ENCODE results near the gene CYFIP1.

CYFIP1 gene

GRCh38 chr15:22968366-22968765 lies 11.8 kb downstream of the CYFIP1 start:
- no peak for DNase-seq (ENCODE audit: low read depth in 2 of 2)

DNA sequence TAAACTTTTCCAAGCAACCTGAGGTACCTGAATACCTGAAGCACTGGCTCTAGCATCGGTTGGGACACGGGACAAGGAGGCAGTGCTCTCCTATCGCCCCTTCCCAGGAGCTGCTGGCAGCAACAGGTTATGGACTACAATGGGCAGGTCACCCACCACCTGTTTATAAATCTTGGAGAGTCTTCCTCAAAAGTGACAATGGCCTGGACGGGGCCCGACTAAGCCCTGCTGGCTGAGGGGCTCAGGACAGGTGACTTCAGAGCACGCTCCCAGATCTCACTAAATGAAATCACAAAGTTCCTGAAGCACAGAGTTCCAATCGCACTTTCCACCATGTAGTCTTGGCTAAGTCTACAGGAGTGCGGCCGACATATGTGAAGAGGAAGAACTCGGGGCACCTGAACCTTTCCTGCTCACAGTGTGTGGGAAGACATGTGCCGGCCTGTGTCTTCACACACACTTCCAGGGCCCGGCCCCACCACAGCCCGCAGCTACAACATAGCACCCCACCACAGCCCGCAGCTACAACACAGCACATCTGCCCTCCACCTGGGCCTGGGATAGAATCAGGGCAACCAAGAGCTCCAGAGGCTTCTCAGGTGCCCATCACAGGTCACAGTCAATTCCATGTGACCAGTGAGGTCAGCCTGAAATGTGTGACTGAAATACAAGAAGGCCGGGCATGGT lies 12.9 kb downstream of the CYFIP1 start:
- no peak for DNase-seq (ENCODE audit: low read depth in 2 of 2)

DNA sequence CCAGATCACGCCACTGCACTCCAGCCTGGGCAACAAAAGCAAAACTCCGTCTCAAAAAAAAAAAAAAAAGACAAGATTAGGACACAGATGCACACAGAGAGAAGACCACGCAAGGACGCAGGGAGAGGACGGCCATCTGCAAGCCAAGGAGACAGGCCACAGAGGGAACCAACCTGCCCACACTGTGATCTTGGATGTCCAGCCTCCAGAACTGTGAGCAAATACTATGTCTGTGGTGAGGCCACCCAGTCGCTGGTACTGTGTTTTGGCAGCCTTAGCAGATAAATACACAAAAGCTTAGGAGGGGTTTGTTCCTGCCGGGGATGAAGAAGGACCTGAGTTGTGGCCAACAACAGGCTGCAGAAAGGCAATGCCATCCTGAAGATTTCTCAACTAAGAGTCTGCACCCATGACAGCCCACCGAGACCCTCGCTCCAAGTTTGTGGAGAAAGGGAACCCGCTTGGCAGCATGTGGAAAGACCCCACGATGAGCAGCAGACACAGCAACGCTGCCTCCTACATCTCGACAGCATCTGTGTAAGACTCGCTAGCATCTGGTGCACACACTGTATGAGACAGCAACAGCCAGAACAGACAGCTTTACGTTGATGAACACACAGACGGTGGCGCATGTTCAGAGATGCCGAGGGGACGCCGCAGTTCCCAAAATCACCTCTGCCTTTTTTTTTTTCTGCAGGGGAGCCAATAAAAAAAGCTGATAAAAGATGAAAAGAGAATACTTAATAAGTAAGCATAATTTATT lies 13.7 kb downstream of the CYFIP1 start:
- no peak for DNase-seq (ENCODE audit: low read depth in 2 of 2)

- DNase-seq (ENCODE audit: low read depth in 2 of 2): no peak
Observed at GRCh38 chr15:22963641-22964040, 16.5 kb downstream of the CYFIP1 start.

DNA sequence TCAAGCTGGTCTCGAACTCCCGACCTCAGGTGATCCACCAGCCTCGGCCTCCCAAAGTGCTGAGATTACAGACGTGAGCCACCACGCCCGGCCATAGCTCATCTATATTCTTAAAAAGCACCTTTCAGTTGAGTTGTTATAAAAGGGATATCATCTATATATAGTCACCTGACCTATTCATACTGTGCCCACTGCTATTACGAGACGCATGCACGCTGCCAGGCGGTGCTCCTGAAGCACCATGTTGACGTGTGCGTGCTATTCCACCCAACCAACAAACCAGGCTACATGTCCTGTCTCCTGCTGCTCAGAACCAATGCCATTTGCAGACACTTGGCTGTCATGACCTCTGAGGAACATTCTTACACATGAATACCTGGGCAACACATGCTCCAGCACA lies 17.6 kb downstream of the CYFIP1 start:
- DNase-seq (ENCODE audit: low read depth in 2 of 2): no peak

DNA sequence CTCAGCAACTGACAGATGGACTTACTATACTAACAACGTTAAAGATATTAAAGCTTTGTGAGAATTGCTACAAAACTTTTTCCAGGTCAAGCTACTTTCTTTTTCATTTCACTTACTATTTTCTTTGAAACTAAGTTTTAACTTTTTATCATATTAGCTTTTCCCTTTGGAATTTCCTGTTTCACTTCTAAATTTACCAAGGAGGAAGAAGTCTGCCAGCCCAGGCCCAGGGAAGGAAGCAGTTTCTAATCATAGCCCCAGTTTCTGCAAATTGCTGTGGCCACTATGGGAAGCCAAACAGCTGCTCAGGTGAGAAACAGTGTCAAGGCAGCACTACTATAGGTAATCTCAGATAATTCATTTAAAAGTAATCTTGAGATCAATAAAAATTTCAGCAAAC lies 18.4 kb downstream of the CYFIP1 start:
- DNase-seq (ENCODE audit: low read depth in 2 of 2): no peak

DNA sequence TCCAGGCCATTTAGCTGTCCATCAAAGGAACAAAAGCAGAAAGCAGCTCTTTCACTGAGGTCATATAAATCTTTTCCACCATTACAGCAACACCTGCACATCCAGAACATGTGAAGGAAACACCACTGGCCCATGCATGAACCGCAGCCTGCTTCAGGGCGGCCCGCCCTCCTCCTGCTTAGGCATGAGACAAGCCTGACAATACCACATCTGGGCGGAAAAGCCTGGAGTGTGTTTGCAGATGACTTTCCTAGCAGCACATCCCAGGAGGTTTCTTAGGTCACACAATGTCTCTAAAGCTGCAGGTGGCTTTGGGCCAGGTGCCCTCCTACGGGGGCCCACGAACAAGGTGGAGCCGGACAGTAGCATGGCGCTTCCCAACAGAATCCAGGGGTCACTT lies 19.6 kb downstream of the CYFIP1 start:
- no peak for DNase-seq (ENCODE audit: low read depth in 2 of 2)

DNA sequence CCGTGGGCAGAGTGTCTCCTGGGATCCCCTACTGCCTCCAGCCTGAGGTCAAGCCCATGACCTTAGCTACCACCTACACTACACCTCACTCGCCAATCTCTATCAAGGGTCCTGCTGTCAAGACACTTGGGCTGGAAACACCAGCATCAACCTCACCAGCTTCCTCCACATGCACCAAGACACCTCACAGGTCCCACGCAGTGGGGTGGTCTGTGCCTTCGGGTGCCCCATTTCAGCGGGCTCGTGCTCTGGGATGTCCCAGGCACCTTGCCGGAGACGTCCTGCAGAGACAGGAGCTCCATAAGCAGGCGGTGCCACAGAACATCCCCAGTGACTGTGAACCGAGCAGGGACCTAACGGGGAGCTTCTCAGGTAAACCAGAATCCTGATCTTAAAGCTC lies 20.0 kb downstream of the CYFIP1 start:
- no peak for DNase-seq (ENCODE audit: low read depth in 2 of 2)

DNA sequence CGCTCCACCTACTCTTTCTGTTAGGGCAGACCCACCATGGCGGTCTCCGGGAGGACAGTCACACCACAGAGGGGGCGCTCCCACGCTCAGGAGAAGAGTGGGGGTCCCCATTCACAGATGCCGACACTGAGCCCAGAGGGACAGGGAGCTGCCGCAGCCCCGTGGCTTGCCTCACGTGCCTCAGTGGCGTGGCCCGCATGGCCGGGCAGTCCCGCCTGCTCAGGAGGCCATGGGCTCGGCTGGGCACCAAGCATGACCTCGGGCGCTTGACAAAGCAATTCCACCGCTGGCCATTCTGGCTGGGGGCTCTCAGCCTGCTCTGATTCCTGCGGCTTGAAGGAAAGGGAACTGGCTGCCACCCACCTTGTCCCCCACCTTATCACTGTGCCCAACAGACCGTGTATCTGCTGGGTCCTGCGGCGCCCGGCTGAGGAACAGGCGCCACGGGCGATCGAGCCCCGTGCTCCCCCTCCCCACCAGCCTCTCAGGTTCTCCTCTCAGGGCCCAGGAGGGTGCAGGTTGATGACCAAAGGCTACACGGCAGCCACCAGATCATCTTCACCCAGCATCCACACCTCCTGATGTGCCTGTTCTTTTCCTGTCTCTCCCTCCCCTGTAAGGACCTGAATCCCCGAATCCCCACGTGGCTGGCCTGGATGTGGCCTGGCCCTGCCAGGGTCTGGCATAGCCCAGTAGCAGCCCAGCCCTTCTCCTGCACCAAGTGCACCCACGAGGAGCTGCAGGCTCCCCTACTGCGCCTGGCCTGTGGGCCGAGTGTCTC lies 20.7 kb downstream of the CYFIP1 start:
- DNase-seq (ENCODE audit: low read depth in 2 of 2): no peak

GRCh38 chr15:22958487-22959280 lies 21.5 kb downstream of the CYFIP1 start:
- no peak for DNase-seq (ENCODE audit: low read depth in 2 of 2)

DNA sequence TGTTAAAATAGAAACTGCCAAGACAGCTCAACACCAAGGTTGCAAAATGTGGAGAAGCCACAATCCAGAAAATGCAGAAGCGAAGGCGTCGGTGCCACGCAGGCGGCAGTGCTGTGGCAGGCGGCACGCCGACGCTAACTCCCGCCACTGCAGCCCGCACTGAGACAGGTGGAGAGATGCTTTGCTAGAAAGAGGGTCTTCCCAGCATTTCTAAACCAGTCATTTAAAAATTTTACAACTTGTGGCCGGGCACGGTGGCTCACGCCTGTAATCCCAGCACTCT lies 23.2 kb downstream of the CYFIP1 start:
- DNase-seq (ENCODE audit: low read depth in 2 of 2): no peak

- no peak for DNase-seq (ENCODE audit: low read depth in 2 of 2)
Observed at GRCh38 chr15:22956257-22956977, 23.8 kb downstream of the CYFIP1 start.

GRCh38 chr15:22955544-22956119 lies 24.5 kb downstream of the CYFIP1 start:
- DNase-seq (ENCODE audit: low read depth in 2 of 2): no peak

DNA sequence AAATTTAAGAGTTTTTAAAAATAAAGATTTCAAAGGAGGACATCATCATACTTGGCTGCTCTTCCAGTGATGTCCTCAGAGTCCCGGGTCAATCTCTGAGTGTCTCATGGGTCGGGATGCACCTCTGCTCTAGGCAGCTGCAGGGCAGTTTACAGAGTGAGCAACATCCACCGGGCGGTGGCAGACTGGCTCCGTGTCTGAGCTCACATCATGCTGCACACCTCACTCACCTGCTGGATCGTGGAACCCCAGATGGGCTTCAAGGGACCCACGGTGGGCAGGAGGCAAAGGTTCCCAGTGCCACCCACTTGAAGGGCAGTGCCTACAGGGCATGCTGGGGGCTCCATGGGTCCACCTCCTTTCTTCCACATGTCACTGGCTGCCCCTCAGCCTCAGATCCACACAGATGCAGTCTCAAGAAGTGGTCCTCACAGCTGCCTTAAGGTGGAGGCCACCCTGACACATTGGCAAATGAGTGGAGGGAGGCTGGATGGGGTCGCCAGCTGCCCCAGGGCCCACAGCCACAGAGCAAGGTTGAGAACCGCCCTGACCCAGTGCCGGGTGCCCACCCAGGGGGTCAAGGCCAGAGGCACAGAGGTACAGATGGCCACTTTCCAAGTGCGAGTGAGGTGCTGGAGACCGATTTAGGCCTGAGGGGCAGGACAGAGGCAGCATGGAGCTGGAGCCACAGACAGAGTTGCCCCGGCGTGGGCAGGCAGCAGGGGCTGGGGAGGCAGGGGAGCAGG lies 25.2 kb downstream of the CYFIP1 start:
- DNase-seq (ENCODE audit: low read depth in 2 of 2): no peak

DNA sequence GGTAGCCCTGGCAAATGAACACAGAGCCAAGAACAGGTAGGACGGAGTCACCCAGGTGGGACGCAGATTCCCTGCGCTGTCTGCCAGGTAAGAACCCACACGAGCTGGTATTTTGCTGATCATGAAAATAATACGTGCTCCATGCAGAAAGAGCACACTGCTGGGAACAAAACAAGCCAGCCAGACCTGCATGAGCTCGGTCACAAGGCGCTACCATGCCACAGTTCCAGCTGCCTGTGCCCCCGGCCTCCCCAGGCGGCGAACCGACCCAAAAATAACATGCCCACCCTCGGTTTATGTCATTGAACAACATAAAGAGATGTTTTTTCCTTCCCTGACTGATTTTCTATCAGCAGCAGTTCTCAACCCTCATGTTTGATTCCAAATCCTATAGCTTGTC lies 25.8 kb downstream of the CYFIP1 start:
- DNase-seq (ENCODE audit: low read depth in 2 of 2): no peak

DNA sequence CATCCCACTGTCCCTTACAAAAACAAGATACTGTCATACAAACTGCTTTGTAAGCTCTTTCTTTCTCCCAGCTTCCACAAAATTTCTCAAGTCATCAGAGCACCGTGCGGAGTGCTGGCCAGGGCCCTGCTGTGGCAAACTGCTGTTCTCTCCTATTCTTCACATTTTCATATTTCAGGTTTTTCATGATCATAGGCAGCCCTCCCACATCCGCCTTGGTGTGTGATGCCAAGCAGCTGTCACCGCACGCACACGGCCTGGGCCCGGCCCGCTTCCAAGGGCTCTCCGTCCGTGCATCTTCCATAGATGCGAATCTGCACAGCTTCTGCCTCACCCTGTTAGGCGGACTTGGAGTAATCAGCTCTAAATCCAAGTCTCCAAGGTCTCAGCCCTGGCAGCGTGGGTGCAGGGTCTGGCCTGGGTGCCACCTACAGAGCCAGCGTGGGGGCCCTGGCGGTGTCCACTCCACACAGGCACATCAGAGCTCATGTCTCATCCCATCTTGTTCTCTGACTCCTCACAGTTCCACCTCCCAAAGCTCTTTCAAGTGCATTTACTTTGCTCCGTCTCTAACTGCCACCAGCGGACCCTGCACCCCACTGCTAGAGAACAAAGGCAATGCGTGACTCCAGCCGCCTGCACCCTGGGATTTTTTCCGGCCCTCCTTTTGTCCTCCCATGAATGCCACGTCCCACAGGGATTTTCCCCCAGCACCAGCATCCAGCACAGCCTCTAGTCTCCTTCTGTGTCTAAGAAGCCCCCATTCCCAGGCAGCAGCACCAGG lies 27.2 kb downstream of the CYFIP1 start:
- DNase-seq (ENCODE audit: low read depth in 2 of 2): no peak

DNA sequence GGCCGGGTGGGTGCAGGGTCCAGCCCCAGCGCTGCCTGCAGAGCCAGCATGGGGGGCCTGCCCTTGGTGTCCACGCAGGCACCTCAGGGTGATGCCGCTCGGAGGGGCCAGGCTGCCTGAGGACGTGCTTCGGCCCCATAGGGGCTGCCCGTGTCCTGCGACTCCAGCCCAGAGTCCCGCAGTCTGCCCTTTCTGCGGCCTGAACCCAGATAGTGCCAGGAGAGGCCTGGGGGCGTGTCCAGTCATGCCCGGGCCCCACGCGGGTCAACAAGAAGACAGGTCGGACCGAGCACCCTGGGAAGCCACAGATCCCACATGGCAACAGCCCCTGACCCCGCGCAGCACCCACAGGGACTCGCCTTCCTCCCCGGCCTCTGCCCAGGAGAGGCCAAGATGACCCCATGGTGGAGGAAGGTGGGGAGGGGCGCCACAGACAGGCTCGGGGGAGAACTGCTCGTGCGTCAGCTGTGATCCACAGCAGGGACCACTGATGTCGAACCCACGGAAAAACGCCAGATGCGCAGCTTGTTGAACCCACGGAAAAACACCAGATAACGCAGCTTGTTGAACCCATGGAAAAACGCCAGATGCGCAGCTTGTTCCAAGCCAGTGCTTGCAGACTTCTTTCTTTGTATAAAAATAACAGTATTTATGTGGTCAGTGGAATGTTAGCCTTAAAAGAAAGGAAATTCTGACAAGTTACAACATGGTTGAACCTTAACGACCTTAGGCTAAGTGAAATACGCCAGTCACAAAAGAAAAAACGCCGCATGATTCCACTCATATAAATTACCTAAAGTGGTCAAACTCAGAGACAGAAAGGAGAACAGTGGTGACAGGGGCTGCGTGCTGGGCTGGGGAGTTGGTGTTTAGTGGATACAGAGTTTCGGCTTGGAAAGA lies 28.5 kb downstream of the CYFIP1 start:
- no peak for DNase-seq (ENCODE audit: low read depth in 2 of 2)

- DNase-seq (ENCODE audit: low read depth in 2 of 2): no peak
Observed at GRCh38 chr15:22951031-22951380, 29.2 kb downstream of the CYFIP1 start.
